Neural cell (in vitro differentiated cells): ENCODE measurements around the gene KCNMB4. TPM values are rescaled to one million over a fixed set of nuclear protein-coding genes. Genes with fewer than 3 reads are reported as not detected.

ENCODE experiments used
- H2AFZ ChIP-seq: fragments of 200-600, 300-800 bp; sonication (generic), shearing (Covaris generic); 2 replicates; pipeline ENCODE4 v1.6.0; 2014; ENCODE audit warnings: low read depth, mild to moderate bottlenecking, antibody characterized with exemption, low read length, moderate library complexity
- H3F3A ChIP-seq: fragments of 200-600 bp; shearing (Covaris generic); 2 replicates; pipeline ENCODE4 v1.6.1; 2016; ENCODE audit warnings: mild to moderate bottlenecking, moderate library complexity, mixed read lengths, antibody characterized with exemption, low read length; ENCODE audit not compliant: insufficient read depth, poor library complexity, severe bottlenecking
- H3K27ac ChIP-seq: fragments of 200-600, 300-800 bp; sonication (generic), shearing (Covaris generic); 2 replicates; pipeline ENCODE4 v1.5.1; 2014; ENCODE audit warnings: mild to moderate bottlenecking, low read length, moderate library complexity
- H3K27me3 ChIP-seq: fragments of 300-800, 200-600 bp; sonication (generic), shearing (Covaris generic); 2 replicates; pipeline ENCODE4 v1.6.0; 2014; ENCODE audit warnings: mild to moderate bottlenecking, low read depth, low read length, moderate library complexity; ENCODE audit not compliant: insufficient read depth
- H3K36me3 ChIP-seq: fragments of 300-800, 200-600 bp; sonication (generic), shearing (Covaris generic); 2 replicates; pipeline ENCODE4 v1.5.1; 2014; ENCODE audit warnings: mild to moderate bottlenecking, antibody characterized with exemption, low read length, moderate library complexity; ENCODE audit not compliant: insufficient read depth
- H3K4me2 ChIP-seq: fragments of 300-800, 200-600 bp; sonication (generic), shearing (Covaris generic); 2 replicates; pipeline ENCODE4 v1.6.0; 2014; ENCODE audit warnings: mild to moderate bottlenecking, low read length
- H3K4me3 ChIP-seq: fragments of 300-800, 200-600 bp; sonication (generic), shearing (Covaris generic); 2 replicates; pipeline ENCODE4 v1.5.1; 2014; ENCODE audit warnings: mild to moderate bottlenecking, low read length, moderate library complexity
- H3K79me2 ChIP-seq: fragments of 200-600 bp; shearing (Covaris generic); replicated peaks from 2 replicates; pipeline ENCODE4 v1.6.0; 2014; ENCODE audit warnings: mild to moderate bottlenecking, low read length, moderate library complexity; ENCODE audit not compliant: insufficient read depth
- H3K9ac ChIP-seq: fragments of 300-800, 200-600 bp; sonication (generic), shearing (Covaris generic); 2 replicates; pipeline ENCODE4 v1.6.1; 2016; ENCODE audit warnings: mild to moderate bottlenecking, low read length, mixed read lengths
- H3K9me2 ChIP-seq: fragments of 200-600 bp; shearing (Covaris generic); 2 replicates; pipeline ENCODE4 v1.6.1; 2016; ENCODE audit warnings: mild to moderate bottlenecking, low read length, mixed read lengths; ENCODE audit not compliant: insufficient read depth
- H3K9me3 ChIP-seq: fragments of 200-600, 300-800 bp; sonication (generic), shearing (Covaris generic); 2 replicates; pipeline ENCODE4 v1.6.1; 2016; ENCODE audit warnings: mild to moderate bottlenecking, mixed run types, low read length, moderate library complexity, mixed read lengths
- H4K20me1 ChIP-seq: fragments of 200-600 bp; shearing (Covaris generic); 2 replicates; pipeline ENCODE4 v1.6.1; 2016; ENCODE audit warnings: mild to moderate bottlenecking, mixed run types; ENCODE audit not compliant: insufficient read depth
- EP300 ChIP-seq: fragments of 450-650 bp; conservative IDR thresholded peaks from 2 replicates; pipeline ENCODE4 v1.6.1; 2014; ENCODE audit warnings: antibody characterized with exemption, mild to moderate bottlenecking, moderate library complexity; ENCODE audit not compliant: poor library complexity, severe bottlenecking
- EZH2 ChIP-seq: fragments of 200-600, 300-800 bp; shearing (Covaris generic), sonication (generic); IDR thresholded peaks from 2 replicates; pipeline ENCODE4 v1.6.1; 2014; ENCODE audit warnings: antibody characterized with exemption, low read length, borderline replicate concordance, mild to moderate bottlenecking; ENCODE audit not compliant: insufficient read depth, poor library complexity, severe bottlenecking
- MXI1 ChIP-seq: fragments of 450-650 bp; conservative IDR thresholded peaks from 2 replicates; pipeline ENCODE4 v1.6.1; 2014; ENCODE audit warnings: antibody characterized with exemption, mild to moderate bottlenecking; ENCODE audit not compliant: poor library complexity, severe bottlenecking
- POLR2AphosphoS5 ChIP-seq: IDR thresholded peaks from 2 replicates; pipeline ENCODE4 v1.6.1; 2012
- RAD21 ChIP-seq: fragments of 450-650 bp; conservative IDR thresholded peaks from 2 replicates; pipeline ENCODE4 v1.6.1; 2014; ENCODE audit warnings: antibody characterized with exemption, mild to moderate bottlenecking, moderate library complexity
- REST ChIP-seq: IDR thresholded peaks from 2 replicates; pipeline ENCODE4 v1.6.1; 2012; ENCODE audit warnings: borderline replicate concordance
- SMC3 ChIP-seq: fragments of 450-650 bp; conservative IDR thresholded peaks from 2 replicates; pipeline ENCODE4 v1.6.1; 2014; ENCODE audit warnings: antibody characterized with exemption, mild to moderate bottlenecking, moderate library complexity; ENCODE audit not compliant: poor library complexity
- TAF1 ChIP-seq: IDR thresholded peaks from 2 replicates; pipeline ENCODE4 v1.6.1; 2012; ENCODE audit warnings: low read depth
- polyA plus RNA-seq: library from polyadenylated mRNA; depleted of rRNA; stranded (reverse); fragments of >200 nt; gene quantifications from 2 replicates; pipeline ENCODE4 v1.2.3, GENCODE V29; 2014
- TF ChIP-seq, protein P1 (sequence below): fragments of 450-650 bp; IDR thresholded peaks from 2 replicates; pipeline ENCODE4 v1.5.1; 2014; ENCODE audit warnings: antibody characterized with exemption, mild to moderate bottlenecking, moderate library complexity; ENCODE audit not compliant: poor library complexity, severe bottlenecking

KCNMB4 gene
- polyA plus RNA-seq, 1 donor from 2014 or later = 26.4 TPM

DNA sequence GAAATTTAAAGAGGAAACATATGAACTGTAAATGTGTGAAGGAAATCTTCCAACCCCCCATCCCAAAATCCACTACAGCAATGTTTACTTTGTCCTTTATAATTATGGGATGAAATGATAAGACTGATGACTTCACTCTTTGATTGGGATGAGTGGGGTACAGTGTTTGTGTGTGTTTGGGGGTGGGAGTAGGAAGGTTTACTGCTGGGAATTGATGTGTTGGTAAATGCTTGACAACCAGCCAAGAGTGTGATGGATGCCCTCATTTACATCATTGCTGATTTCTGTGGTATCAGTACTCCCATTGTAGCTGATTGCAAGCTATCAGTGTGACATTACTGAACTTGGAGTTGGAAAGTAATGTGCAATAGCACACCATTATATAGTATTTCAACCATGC is 90.9 kb downstream of the KCNMB4 start:
- no peak overlapping the region for H3K27ac ChIP-seq
- H3K79me2 ChIP-seq = no peaks in the 10 kb centered on the region
- H3F3A ChIP-seq = no peaks in the 10 kb centered on the region
- no peaks in the 10 kb centered on the region for H3K27me3 ChIP-seq
- H3K9ac ChIP-seq = no peak overlapping the region
- TF ChIP-seq, protein P1, sequence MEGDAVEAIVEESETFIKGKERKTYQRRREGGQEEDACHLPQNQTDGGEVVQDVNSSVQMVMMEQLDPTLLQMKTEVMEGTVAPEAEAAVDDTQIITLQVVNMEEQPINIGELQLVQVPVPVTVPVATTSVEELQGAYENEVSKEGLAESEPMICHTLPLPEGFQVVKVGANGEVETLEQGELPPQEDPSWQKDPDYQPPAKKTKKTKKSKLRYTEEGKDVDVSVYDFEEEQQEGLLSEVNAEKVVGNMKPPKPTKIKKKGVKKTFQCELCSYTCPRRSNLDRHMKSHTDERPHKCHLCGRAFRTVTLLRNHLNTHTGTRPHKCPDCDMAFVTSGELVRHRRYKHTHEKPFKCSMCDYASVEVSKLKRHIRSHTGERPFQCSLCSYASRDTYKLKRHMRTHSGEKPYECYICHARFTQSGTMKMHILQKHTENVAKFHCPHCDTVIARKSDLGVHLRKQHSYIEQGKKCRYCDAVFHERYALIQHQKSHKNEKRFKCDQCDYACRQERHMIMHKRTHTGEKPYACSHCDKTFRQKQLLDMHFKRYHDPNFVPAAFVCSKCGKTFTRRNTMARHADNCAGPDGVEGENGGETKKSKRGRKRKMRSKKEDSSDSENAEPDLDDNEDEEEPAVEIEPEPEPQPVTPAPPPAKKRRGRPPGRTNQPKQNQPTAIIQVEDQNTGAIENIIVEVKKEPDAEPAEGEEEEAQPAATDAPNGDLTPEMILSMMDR = no peak
- no peak for TF ChIP-seq RAD21
- no peak for TF ChIP-seq TAF1
- TF ChIP-seq MXI1 = no peak
- no peak for TF ChIP-seq SMC3
- TF ChIP-seq POLR2AphosphoS5 = no peak
- TF ChIP-seq EP300 = no peak
- H3K4me2 ChIP-seq = no peak overlapping the region
- H3K4me3 ChIP-seq = no peak overlapping the region
- no peaks in the 10 kb centered on the region for H3K9me2 ChIP-seq
- no peak overlapping the region for H2AFZ ChIP-seq
- H3K9me3 ChIP-seq = no peaks in the 10 kb centered on the region
- H3K36me3 ChIP-seq = no peaks in the 10 kb centered on the region
- no peaks in the 10 kb centered on the region for H4K20me1 ChIP-seq

DNA sequence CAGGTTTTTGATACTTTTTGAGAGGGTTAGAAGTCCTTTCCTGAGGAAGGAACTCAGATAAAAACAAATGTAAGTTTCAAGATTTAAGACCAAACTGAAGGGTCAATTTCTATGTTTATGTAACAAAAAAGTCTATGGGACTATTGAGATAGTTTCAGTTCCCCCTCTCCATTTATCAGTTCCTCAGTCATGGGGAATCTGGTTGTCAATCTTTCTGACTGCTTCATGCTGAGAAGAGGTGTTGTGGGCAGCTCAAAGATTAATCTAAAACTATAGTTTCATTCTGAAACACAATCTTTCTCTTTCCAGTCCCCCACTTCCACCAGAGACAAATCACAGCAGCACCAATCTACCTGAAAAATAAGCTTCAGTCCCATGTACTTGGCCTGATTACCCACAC is 93.7 kb downstream of the KCNMB4 start:
- H3K4me2 ChIP-seq = no peak overlapping the region
- no peak overlapping the region for H3K27ac ChIP-seq
- no peaks in the 10 kb centered on the region for H4K20me1 ChIP-seq
- H3K9ac ChIP-seq = no peak overlapping the region
- TF ChIP-seq POLR2AphosphoS5 (no peak), MXI1 (no peak), REST (no peak), TAF1 (no peak), RAD21 (no peak), EP300 (no peak), EZH2 (no peak), SMC3 (no peak)
- TF ChIP-seq, protein P1 = no peak
- H3K79me2 ChIP-seq = no peaks in the 10 kb centered on the region
- H3K9me2 ChIP-seq = no peaks in the 10 kb centered on the region
- no peaks in the 10 kb centered on the region for H3K27me3 ChIP-seq
- no peak overlapping the region for H3K4me3 ChIP-seq
- no peaks in the 10 kb centered on the region for H3K36me3 ChIP-seq
- no peaks in the 10 kb centered on the region for H3F3A ChIP-seq
- H2AFZ ChIP-seq = no peak overlapping the region
- peaks cover 7% of the 10 kb centered on the region for H3K9me3 ChIP-seq
